GM13976 (cell line): ENCODE measurements around the gene NUDT2.
"Not testable (repeated sequence)": the region's sequence is repeated elsewhere in the genome, so short reads cannot be mapped to it uniquely, and the experiment has no call there.

Experiments used
- DNase-seq: peaks from one replicate; pipeline ENCODE4 v3.0.0; 2012; ENCODE audit warnings: low spot score
- CTCF ChIP-seq: IDR thresholded peaks from 2 replicates; pipeline ENCODE4 v1.5.1; 2012; ENCODE audit warnings: borderline replicate concordance, mild to moderate bottlenecking; ENCODE audit not compliant: insufficient read depth; ENCODE audit errors: extremely low read depth, missing control alignments, control extremely low read depth
- in situ Hi-C: fragments of 300-500 bp; cut with MboI; formaldehyde crosslinking; loops from one replicate; pipeline ENCODE4 v1.12.0; 2022; ENCODE audit warnings: low sequenced_read_pairs, mixed read lengths, inconsistent platforms; ENCODE audit not compliant: unreplicated experiment

NUDT2 gene

GRCh38 chr9:34343605-34344004 is 14.2 kb downstream of the NUDT2 start:
- TF ChIP-seq CTCF, result no peak
- in situ Hi-C loops, result no loop called here
- no peak for DNase-seq

- in situ Hi-C loops, result no loop called here
- TF ChIP-seq CTCF, result no peak
- DNase-seq, result no peak
Observed at GRCh38 chr9:34346873-34347799, 17.8 kb downstream of the NUDT2 start.

GRCh38 chr9:34347800-34348158 is 18.4 kb downstream of the NUDT2 start:
- in situ Hi-C loops, result no loop called here
- no peak for DNase-seq
- TF ChIP-seq CTCF, result no peak

GRCh38 chr9:34349324-34349723 is 20.0 kb downstream of the NUDT2 start:
- DNase-seq, result no peak
- TF ChIP-seq CTCF, result no peak
- in situ Hi-C loops, result no loop called here

GRCh38 chr9:34352122-34352652 is 22.8 kb downstream of the NUDT2 start:
- in situ Hi-C loops, DNase-seq: not testable (repeated sequence)

- DNase-seq, in situ Hi-C loops: not testable (repeated sequence)
Observed at GRCh38 chr9:34352957-34353356, 23.6 kb downstream of the NUDT2 start.

- in situ Hi-C loops, result no loop called here
- no peak for TF ChIP-seq CTCF
- DNase-seq, result no peak
Observed at GRCh38 chr9:34362614-34363214, 33.3 kb downstream of the NUDT2 start.
